Measurements from ENCODE around the gene MITF.

DNA sequence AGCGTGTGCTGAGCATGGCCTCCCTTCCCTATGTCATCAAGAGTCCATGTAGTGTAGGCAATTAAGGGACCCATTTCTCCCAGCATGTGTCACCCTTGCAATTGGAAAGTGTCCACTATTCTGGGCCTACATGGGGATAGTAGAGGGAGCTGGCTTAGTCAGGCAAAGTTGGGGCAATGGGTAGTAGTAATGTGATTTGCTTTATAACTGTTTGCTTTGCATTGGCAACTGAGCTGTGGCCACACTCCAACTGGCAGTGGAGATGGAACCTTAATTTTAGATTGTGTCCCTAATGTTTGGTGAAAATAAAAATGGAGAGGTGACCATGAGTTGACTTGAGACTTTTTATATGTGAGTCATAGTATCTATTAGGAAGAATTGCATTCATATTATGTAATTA, 162.5 kb downstream of the MITF start:
- TF ChIP-seq, protein P1, sequence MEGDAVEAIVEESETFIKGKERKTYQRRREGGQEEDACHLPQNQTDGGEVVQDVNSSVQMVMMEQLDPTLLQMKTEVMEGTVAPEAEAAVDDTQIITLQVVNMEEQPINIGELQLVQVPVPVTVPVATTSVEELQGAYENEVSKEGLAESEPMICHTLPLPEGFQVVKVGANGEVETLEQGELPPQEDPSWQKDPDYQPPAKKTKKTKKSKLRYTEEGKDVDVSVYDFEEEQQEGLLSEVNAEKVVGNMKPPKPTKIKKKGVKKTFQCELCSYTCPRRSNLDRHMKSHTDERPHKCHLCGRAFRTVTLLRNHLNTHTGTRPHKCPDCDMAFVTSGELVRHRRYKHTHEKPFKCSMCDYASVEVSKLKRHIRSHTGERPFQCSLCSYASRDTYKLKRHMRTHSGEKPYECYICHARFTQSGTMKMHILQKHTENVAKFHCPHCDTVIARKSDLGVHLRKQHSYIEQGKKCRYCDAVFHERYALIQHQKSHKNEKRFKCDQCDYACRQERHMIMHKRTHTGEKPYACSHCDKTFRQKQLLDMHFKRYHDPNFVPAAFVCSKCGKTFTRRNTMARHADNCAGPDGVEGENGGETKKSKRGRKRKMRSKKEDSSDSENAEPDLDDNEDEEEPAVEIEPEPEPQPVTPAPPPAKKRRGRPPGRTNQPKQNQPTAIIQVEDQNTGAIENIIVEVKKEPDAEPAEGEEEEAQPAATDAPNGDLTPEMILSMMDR (IDR thresholded peaks at IDR 0.05 in 2 of 3, conservative IDR thresholded peaks at IDR 0.05 in 1 of 3; ENCODE audit: borderline replicate concordance in 1 of 3, insufficient read depth in 1 of 3, low read depth in 2 of 3, low read length in 2 of 3), result no peak
- TF ChIP-seq RAD21 (IDR thresholded peaks at IDR 0.05; ENCODE audit: low read depth) (no peak), JUND (IDR thresholded peaks at IDR 0.05) (no peak), EZH2phosphoT487 (IDR thresholded peaks at IDR 0.05; ENCODE audit: borderline replicate concordance) (no peak)

All from HCT116 (cell line).